A549 treated with AZD9567 at 1 μM for 4 hours (cell line): ENCODE results near the gene KLHL18. TPM values are rescaled to one million over a fixed set of nuclear protein-coding genes. Genes with fewer than 3 reads are reported as not detected.

ENCODE experiments used
- total RNA-seq: library from RNA; stranded (reverse); fragments of 200-300 nt; extraction: Qiagen RNA extraction; gene quantifications from 5 replicates; pipeline ENCODE4 v1.2.3, GENCODE V29; 2022; ENCODE audit not compliant: insufficient read depth

The KLHL18 gene
- total RNA-seq = 8.6 to 21.4 TPM (median 19.4 TPM) in 5 replicates

GRCh38 chr3:47282424-47283192 is at the start of gene KLHL18, which contains the start of gene KIF9:
TSS of gene KLHL18 (plus strand) at chr3:47282944. CDS start at chr3:47282966, 22 bp downstream.
TSS of gene KIF9 (minus strand) at chr3:47282799. CDS start at chr3:47277374, 5,425 bp downstream.

GRCh38 chr3:47380601-47381316 is 98.0 kb downstream of the KLHL18 start, which contains the start of gene PTPN23:
TSS of gene PTPN23 (plus strand) at chr3:47381021. CDS start at chr3:47381097, 76 bp downstream.

Other genes starting within 250 kb of the KLHL18 start
- gene SETD2, start 118.8 kb upstream of the KLHL18 start, total RNA-seq = 16.5 to 31.7 TPM (median 18.5 TPM) in 5 replicates
- gene KIF9, start 145 bp upstream of the KLHL18 start, total RNA-seq = 20.1 to 28.1 TPM (median 21.4 TPM) in 5 replicates
- gene PTPN23, start 98.1 kb downstream of the KLHL18 start, total RNA-seq = 17.9 to 25.2 TPM (median 24.4 TPM) in 5 replicates
- 21.5 to 30.7 TPM (median 29.6 TPM) in 5 replicates for gene SCAP, start 193.0 kb downstream of the KLHL18 start, total RNA-seq
- gene ELP6, start 230.8 kb downstream of the KLHL18 start, total RNA-seq = 25.9 to 35.1 TPM (median 26.7 TPM) in 5 replicates